Heart left ventricle (tissue), 13 donors: Measurements from ENCODE around the gene PLEKHA1.

Source experiments
- CTCF ChIP-seq, 12 donors: fragments of 200-600 bp; sonication (generic) in 4 of 12; IDR thresholded peaks; one replicate each; pipeline versions ENCODE4 v1.5.0 to v1.8.0; 2018 to 2022; ENCODE audit warnings: antibody characterized with exemption in 12 of 12, mild to moderate bottlenecking in 5 of 12
- POLR2A ChIP-seq, 2 donors: fragments of 450-650 bp; IDR thresholded peaks; one replicate each; pipeline ENCODE4 v1.6.1; 2017; ENCODE audit warnings: antibody characterized with exemption in 2 of 2, mild to moderate bottlenecking in 2 of 2, moderate library complexity in 2 of 2
- donor health status: ischemic (EF 13 %, LVEDD 7.1; RV severe dilation, severe dysfunction).
- donor health status: DM: no; HTN: yes; CAD: no.
- donor health status: DM: no; HTN: no; CAD: no.
- donor health status: ischemic (EF 25% LVEDD 6.9; RV normal size, moderate dysfunction).
- donor health status: ischemic (EF 25% LVEDD 5.7; RV mildly dilated, moderate dysfunction).
- donor health status: ischemic (EF 35%, LVEDD 5.7; RV mildly dilated, moderate dysfunction).
- donor health status: nonischemic (EF 11% LVEDD 7.7; RV severe dilation, severe dysfunction).
- donor health status: DM: yes; HTN: yes; CAD: no.
- donor health status: PGD.
- donor health status: ischemic (EF 29% LVEDD 5.4; RV normal size, mild dysfunction).
- donor health status: nonischemic (EF 23%, LVEDD 6.1; RV moderate dilation, normal function).

GRCh38 chr10:122419016-122419415 lies 44.5 kb downstream of the PLEKHA1 start:
- TF ChIP-seq CTCF (IDR thresholded peaks at IDR 0.05) (no peak), POLR2A (IDR thresholded peaks at IDR 0.05) (no peak)
